HL-60 (cell line): ENCODE measurements around the gene C16orf90. TPM values are rescaled to one million over a fixed set of nuclear protein-coding genes. Genes with fewer than 3 reads are reported as not detected.
A peak's percentile ranks its signal among the peaks of the same experiment; 100 is the strongest.

Source experiments
- DNase-seq, 2 experiments: peaks; one replicate each; pipeline ENCODE4 v3.0.0-alpha.2; 2010 to 2020; ENCODE audit warnings: low read depth in 1 of 2, low spot score in 1 of 2
- H3K27ac ChIP-seq: fragments of 250-450 bp; sonication (Bioruptor Pico); replicated peaks from 2 replicates; pipeline ENCODE4 v1.5.1; 2020; ENCODE audit warnings: mild to moderate bottlenecking, moderate library complexity
- H3K27me3 ChIP-seq: fragments of 250-450 bp; sonication (Bioruptor Pico); 2 replicates; pipeline ENCODE4 v1.5.1; 2021; ENCODE audit warnings: mild to moderate bottlenecking, moderate library complexity; ENCODE audit not compliant: insufficient read depth, poor library complexity, severe bottlenecking
- H3K4me3 ChIP-seq: replicated peaks from 2 replicates; pipeline ENCODE4 v1.5.1; 2011; ENCODE audit warnings: mild to moderate bottlenecking, control low read depth, low read length; ENCODE audit not compliant: insufficient read depth
- CTCF ChIP-seq: IDR thresholded peaks from one replicate; pipeline ENCODE4 v1.5.1; 2011; ENCODE audit warnings: low read length, control low read depth, inconsistent platforms; ENCODE audit not compliant: insufficient read depth
- GABPA ChIP-seq: IDR thresholded peaks from 2 replicates; pipeline ENCODE4 v1.6.1; 2012; ENCODE audit warnings: low read depth
- POLR2AphosphoS5 ChIP-seq: IDR thresholded peaks from 2 replicates; pipeline ENCODE4 v1.6.1; 2012; ENCODE audit warnings: low read depth
- REST ChIP-seq: IDR thresholded peaks from 2 replicates; pipeline ENCODE4 v1.6.1; 2012; ENCODE audit warnings: low read depth; ENCODE audit not compliant: insufficient replicate concordance
- SPI1 ChIP-seq: IDR thresholded peaks from 2 replicates; pipeline ENCODE4 v1.6.1; 2012; ENCODE audit warnings: low read depth, mild to moderate bottlenecking, borderline replicate concordance
- microRNA-seq: library from miRNA; unstranded; fragments of <30 nt; microRNA quantifications from one replicate; pipeline ENCODE4, GENCODE V29; 2018

C16orf90 gene

GRCh38 chr16:3444032-3444388 is 51.3 kb downstream of the C16orf90 start:
- peak in 1 of 2 experiments; percentile 30 for DNase-seq
- Histone ChIP-seq H3K27ac (peak overlapping the region; percentile 70), H3K4me3 (peak overlapping the region; percentile 74), H3K27me3 (no peaks in the 10 kb centered on the region)
- no peak for TF ChIP-seq REST
- no peak for TF ChIP-seq GABPA
- TF ChIP-seq CTCF: no peak
- no peak for TF ChIP-seq SPI1
- TF ChIP-seq POLR2AphosphoS5: no peak

Small RNA genes within 50 kb of the gene (microRNA-seq; reads per million reads assigned to microRNA genes)
- not detected for gene MIR6126
